Right lobe of liver (tissue), 4 donors: ENCODE results near the gene SLC35A5.
"Not testable (repeated sequence)": the region's sequence is repeated elsewhere in the genome, so short reads cannot be mapped to it uniquely, and the experiment has no call there.

Experiments
- POLR2A ChIP-seq: fragments of 450-650 bp; IDR thresholded peaks from one replicate; pipeline ENCODE4 v1.6.1; 2017; ENCODE audit warnings: antibody characterized with exemption, mild to moderate bottlenecking
- TF ChIP-seq, protein P1 (sequence below), 4 donors: fragments of 200-600 bp in 3 of 4; fragments of 450-650 bp in 1 of 4; IDR thresholded peaks; one replicate each; pipeline versions ENCODE4 v1.5.1 to v1.8.0; 2016 to 2022; ENCODE audit warnings: antibody characterized with exemption in 4 of 4, mild to moderate bottlenecking in 2 of 4
- donor health status: DM: no; HTN: no; CAD: no.
- donor health status: DM: no; HTN: no; CAD: no.
- donor health status: DM: no; HTN: yes; CAD: no.

GRCh38 chr3:112564247-112564939 is 2.5 kb downstream of the SLC35A5 start:
- TF ChIP-seq, protein P1, sequence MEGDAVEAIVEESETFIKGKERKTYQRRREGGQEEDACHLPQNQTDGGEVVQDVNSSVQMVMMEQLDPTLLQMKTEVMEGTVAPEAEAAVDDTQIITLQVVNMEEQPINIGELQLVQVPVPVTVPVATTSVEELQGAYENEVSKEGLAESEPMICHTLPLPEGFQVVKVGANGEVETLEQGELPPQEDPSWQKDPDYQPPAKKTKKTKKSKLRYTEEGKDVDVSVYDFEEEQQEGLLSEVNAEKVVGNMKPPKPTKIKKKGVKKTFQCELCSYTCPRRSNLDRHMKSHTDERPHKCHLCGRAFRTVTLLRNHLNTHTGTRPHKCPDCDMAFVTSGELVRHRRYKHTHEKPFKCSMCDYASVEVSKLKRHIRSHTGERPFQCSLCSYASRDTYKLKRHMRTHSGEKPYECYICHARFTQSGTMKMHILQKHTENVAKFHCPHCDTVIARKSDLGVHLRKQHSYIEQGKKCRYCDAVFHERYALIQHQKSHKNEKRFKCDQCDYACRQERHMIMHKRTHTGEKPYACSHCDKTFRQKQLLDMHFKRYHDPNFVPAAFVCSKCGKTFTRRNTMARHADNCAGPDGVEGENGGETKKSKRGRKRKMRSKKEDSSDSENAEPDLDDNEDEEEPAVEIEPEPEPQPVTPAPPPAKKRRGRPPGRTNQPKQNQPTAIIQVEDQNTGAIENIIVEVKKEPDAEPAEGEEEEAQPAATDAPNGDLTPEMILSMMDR (IDR thresholded peaks at IDR 0.05), result not testable (repeated sequence)
- not testable (repeated sequence) for TF ChIP-seq POLR2A
